Medulla oblongata (tissue), 1 donor: Measurements from ENCODE around the gene SNRNP35.
A peak's percentile ranks its signal among the peaks of the same experiment; 100 is the strongest.
"Not testable (repeated sequence)": the region's sequence is repeated elsewhere in the genome, so short reads cannot be mapped to it uniquely, and the experiment has no call there.

ENCODE experiments used
- DNase-seq: peaks from one replicate; pipeline ENCODE4 v3.0.0-alpha.2; 2015; ENCODE audit errors: extremely low spot score

SNRNP35 gene

GRCh38 chr12:123488539-123489230, 30.7 kb downstream of the SNRNP35 start:
- DNase-seq: no peak

- DNase-seq: no peak
Observed at GRCh38 chr12:123489580-123489979, 31.6 kb downstream of the SNRNP35 start.

- DNase-seq: no peak
Observed at GRCh38 chr12:123490089-123490488, 32.1 kb downstream of the SNRNP35 start.

- DNase-seq: no peak
Observed at GRCh38 chr12:123491056-123491455, 33.1 kb downstream of the SNRNP35 start.

GRCh38 chr12:123491481-123491880, 33.5 kb downstream of the SNRNP35 start:
- DNase-seq: no peak

GRCh38 chr12:123492339-123493039, 34.5 kb downstream of the SNRNP35 start:
- DNase-seq: peak; percentile 7

GRCh38 chr12:123494124-123494851, 36.3 kb downstream of the SNRNP35 start:
- no peak for DNase-seq

- no peak for DNase-seq
Observed at GRCh38 chr12:123497065-123497464, 39.1 kb downstream of the SNRNP35 start.

GRCh38 chr12:123498126-123498825, 40.3 kb downstream of the SNRNP35 start:
- no peak for DNase-seq

- no peak for DNase-seq
Observed at GRCh38 chr12:123499332-123499731, 41.4 kb downstream of the SNRNP35 start.

GRCh38 chr12:123502163-123502704, 44.3 kb downstream of the SNRNP35 start:
- peak; percentile 84 for DNase-seq

- DNase-seq: no peak
Observed at GRCh38 chr12:123506059-123506842, 48.3 kb downstream of the SNRNP35 start.

GRCh38 chr12:123506843-123507236, 48.9 kb downstream of the SNRNP35 start:
- DNase-seq: no peak

- no peak for DNase-seq
Observed at GRCh38 chr12:123512838-123513665, 55.1 kb downstream of the SNRNP35 start.

- no peak for DNase-seq
Observed at GRCh38 chr12:123513805-123514204, 55.9 kb downstream of the SNRNP35 start.

GRCh38 chr12:123514582-123515221, 56.8 kb downstream of the SNRNP35 start:
- not testable (repeated sequence) for DNase-seq

GRCh38 chr12:123516216-123516780, 58.4 kb downstream of the SNRNP35 start:
- no peak for DNase-seq
